Nephron progenitor cell (in vitro differentiated cells): ENCODE data around the gene TRAFD1.

Experiments used
- DNase-seq: peaks from one replicate; pipeline ENCODE4 v3.0.0; 2021
- H3K27ac Mint-ChIP-seq: 2 replicates; pipeline ENCODE4 v1.8.0; 2021; ENCODE audit warnings: mild to moderate bottlenecking, moderate library complexity, mixed read lengths
- H3K27me3 Mint-ChIP-seq: 2 replicates; pipeline ENCODE4 v1.8.0; 2021; ENCODE audit warnings: mild to moderate bottlenecking, low read depth, mixed read lengths; ENCODE audit not compliant: poor library complexity
- H3K36me3 Mint-ChIP-seq: 2 replicates; pipeline ENCODE4 v1.8.0; 2021; ENCODE audit warnings: low read depth, mixed read lengths
- H3K4me1 Mint-ChIP-seq: 2 replicates; pipeline ENCODE4 v1.8.0; 2021; ENCODE audit warnings: mixed read lengths
- H3K4me3 Mint-ChIP-seq: 2 replicates; pipeline ENCODE4 v1.8.0; 2021; ENCODE audit warnings: mild to moderate bottlenecking, moderate library complexity, mixed read lengths
- H3K9me3 Mint-ChIP-seq: 2 replicates; pipeline ENCODE4 v1.8.0; 2021; ENCODE audit warnings: mild to moderate bottlenecking, moderate library complexity, mixed read lengths
- TF ChIP-seq, protein P1 (sequence below): fragments of 200-600 bp; sonication (generic); IDR thresholded peaks from 2 replicates; pipeline ENCODE4 v1.5.0; 2021; ENCODE audit warnings: antibody characterized with exemption

The TRAFD1 gene

DNA sequence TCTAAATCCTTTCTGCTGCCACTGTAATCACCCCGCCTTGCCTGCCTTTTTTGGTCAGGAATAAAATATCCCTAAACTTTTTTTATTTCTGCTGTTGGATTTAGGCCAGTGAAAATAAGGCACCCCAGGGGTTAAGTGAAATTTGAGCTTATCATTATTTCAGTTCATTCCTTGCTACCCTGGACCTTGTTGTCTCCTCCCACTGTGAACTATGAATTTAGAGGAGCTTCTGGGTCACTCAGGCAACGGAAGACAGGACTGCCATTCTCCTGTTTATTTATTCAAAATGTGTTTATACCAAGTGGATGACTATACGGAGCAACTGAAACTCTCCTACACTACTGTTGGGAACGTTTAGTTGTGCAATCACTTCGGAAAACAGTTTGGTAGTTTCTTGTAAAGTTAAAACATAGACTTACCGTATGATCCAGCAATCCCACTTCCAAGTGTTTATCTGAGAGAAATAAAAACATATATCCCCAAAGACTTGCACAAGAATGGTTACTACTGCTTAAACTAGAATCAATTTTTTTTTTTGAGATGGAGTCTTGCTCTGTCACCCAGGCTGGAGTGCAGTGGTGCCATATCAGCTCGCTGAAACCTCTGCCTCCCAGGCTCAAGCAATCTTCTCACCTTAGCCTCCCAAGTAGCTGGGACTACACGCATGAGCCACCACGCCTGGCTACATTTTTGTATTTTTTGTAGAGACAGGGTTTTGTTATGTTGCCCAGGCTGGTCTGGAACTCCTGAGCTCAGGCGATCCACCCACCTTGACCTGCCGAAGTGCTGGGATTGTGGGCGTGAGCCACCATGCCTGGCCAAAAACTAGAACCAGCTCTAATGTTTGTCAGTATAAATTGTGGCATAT lies 2.3 kb upstream of the TRAFD1 start:
- Mint-ChIP-seq H3K4me3 (no peak overlapping the region), H3K27ac (no peak overlapping the region), H3K4me1 (peaks cover 35% of the 10 kb centered on the region), H3K36me3 (no peaks in the 10 kb centered on the region), H3K27me3 (peaks cover 14% of the 10 kb centered on the region), H3K9me3 (no peaks in the 10 kb centered on the region)
- no peak for DNase-seq
- TF ChIP-seq, protein P1, sequence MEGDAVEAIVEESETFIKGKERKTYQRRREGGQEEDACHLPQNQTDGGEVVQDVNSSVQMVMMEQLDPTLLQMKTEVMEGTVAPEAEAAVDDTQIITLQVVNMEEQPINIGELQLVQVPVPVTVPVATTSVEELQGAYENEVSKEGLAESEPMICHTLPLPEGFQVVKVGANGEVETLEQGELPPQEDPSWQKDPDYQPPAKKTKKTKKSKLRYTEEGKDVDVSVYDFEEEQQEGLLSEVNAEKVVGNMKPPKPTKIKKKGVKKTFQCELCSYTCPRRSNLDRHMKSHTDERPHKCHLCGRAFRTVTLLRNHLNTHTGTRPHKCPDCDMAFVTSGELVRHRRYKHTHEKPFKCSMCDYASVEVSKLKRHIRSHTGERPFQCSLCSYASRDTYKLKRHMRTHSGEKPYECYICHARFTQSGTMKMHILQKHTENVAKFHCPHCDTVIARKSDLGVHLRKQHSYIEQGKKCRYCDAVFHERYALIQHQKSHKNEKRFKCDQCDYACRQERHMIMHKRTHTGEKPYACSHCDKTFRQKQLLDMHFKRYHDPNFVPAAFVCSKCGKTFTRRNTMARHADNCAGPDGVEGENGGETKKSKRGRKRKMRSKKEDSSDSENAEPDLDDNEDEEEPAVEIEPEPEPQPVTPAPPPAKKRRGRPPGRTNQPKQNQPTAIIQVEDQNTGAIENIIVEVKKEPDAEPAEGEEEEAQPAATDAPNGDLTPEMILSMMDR = no peak

DNA sequence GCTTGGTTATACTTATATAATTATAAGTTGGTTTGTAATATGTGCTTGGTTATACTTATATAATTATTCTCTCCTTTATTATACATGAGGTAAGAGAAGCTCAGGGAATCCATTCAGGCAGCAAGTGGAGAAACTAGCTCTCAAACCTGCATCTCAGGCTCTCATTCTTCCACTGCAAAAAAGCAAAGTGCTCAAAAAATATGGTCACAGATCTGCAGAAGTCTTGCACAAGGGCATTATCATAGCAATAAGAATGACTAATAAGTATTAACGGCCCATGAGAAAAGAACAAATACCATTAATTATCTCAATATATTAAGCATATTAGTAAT lies 476 bp upstream of the TRAFD1 start:
- no peaks in the 10 kb centered on the region for H3K9me3 Mint-ChIP-seq
- peak overlapping the region; percentile 77 for H3K4me3 Mint-ChIP-seq
- H3K36me3 Mint-ChIP-seq = no peaks in the 10 kb centered on the region
- DNase-seq = no peak
- TF ChIP-seq, protein P1 = no peak
- peaks cover 35% of the 10 kb centered on the region for H3K4me1 Mint-ChIP-seq
- H3K27ac Mint-ChIP-seq = no peak overlapping the region
- H3K27me3 Mint-ChIP-seq = peaks cover 7% of the 10 kb centered on the region

DNA sequence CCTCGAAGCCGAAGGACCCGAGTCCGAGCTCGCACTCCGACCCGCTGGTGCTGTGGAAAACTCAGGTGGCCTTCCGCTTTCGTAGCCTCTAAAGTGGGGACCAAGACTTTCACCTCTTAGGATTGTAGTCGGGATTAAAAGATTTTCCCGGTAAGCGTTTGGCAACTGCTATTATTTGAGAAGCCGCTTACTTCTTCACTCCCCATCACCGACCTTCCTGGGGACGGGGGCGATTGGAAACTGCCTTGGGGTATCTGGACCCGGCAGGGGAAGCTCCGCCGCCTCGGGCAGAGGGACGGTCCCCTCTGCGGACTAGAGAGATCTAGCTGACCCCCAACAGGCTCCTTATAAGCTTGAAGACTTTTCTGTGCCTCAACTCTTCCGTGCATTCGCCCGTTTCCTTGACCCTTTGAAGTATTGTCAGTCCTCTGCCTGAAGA lies 659 bp downstream of the TRAFD1 start:
- no peaks in the 10 kb centered on the region for H3K36me3 Mint-ChIP-seq
- peaks cover 31% of the 10 kb centered on the region for H3K4me1 Mint-ChIP-seq
- DNase-seq = no peak
- H3K27ac Mint-ChIP-seq = no peak overlapping the region
- peak overlapping the region; percentile 77 for H3K4me3 Mint-ChIP-seq
- peaks cover 7% of the 10 kb centered on the region for H3K27me3 Mint-ChIP-seq
- no peaks in the 10 kb centered on the region for H3K9me3 Mint-ChIP-seq
- TF ChIP-seq, protein P1 = no peak

DNA sequence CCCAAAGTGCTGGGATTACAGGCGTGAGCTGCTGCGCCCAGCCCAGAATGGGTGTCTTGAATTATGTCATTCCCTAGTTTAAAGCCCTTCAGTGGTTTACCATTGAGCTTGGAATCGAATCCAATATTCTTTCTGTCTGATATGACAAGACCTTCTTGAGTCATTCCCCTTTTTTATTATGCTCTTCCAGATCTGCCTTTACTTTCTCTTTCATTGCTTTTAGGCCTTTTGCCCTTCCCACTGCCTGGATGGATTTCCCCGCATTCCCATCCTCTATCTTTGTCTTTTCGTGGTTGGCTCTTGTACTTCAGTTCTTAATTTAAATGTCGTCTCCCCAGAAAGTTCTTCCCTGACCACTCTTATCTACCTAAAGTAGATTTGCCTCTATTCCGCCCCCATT lies 1.6 kb downstream of the TRAFD1 start:
- no peak overlapping the region for H3K27ac Mint-ChIP-seq
- no peaks in the 10 kb centered on the region for H3K36me3 Mint-ChIP-seq
- H3K27me3 Mint-ChIP-seq = peaks cover 2% of the 10 kb centered on the region
- H3K4me3 Mint-ChIP-seq = peak overlapping the region; percentile 77
- DNase-seq = no peak
- H3K4me1 Mint-ChIP-seq = peaks cover 27% of the 10 kb centered on the region
- H3K9me3 Mint-ChIP-seq = no peaks in the 10 kb centered on the region
- TF ChIP-seq, protein P1 = no peak

DNA sequence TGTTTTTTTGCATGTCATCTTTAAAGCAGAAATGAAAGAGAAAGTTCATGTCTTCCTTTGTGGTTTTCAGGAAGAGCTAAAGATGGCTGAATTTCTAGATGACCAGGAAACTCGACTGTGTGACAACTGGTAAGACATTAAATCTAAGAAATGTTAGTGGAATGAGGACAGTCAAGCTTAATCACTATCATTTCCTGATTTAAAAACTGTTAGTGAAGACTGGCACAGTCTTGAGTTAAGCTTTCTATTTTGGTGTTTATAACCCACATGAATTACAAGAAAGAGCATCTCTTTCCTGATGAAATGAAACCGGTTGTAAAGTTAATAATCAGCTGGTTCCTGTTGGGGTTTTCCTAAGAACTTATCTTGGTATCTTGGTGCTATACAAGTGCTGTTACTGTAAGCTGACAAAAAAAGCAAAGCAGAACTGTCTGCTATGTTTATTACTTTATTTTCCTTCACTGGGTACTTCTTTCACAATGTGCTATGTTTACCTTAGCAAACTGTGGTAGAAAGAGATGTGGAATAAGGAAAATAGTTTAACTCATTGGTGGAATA lies 5.2 kb downstream of the TRAFD1 start:
- no peak for DNase-seq
- no peak overlapping the region for H3K27ac Mint-ChIP-seq
- no peaks in the 10 kb centered on the region for H3K9me3 Mint-ChIP-seq
- H3K36me3 Mint-ChIP-seq = peaks cover 6% of the 10 kb centered on the region
- TF ChIP-seq, protein P1 = no peak
- H3K4me1 Mint-ChIP-seq = peaks cover 13% of the 10 kb centered on the region
- H3K4me3 Mint-ChIP-seq = no peak overlapping the region
- H3K27me3 Mint-ChIP-seq = no peaks in the 10 kb centered on the region

DNA sequence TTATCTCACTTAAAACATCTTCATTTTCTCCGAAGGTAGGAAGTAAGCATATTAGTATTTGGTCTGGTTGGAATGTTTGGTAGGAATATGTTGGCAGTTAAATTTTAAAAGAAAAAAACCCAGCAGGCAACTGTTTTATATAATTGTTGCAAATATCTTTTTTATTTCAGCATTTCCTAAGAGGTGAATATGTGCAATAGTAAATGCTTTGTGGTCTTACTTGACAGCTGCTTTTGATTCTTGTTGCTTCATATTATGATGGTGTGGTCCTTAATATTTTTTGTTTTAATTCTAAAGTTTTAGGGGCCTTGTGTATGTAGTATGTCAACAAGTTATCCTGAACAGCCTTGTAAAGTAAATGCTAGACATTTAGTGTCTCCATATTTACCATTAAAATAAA lies 6.3 kb downstream of the TRAFD1 start:
- TF ChIP-seq, protein P1 = no peak
- peaks cover 9% of the 10 kb centered on the region for H3K36me3 Mint-ChIP-seq
- H3K27ac Mint-ChIP-seq = no peak overlapping the region
- H3K27me3 Mint-ChIP-seq = no peaks in the 10 kb centered on the region
- H3K4me1 Mint-ChIP-seq = peaks cover 7% of the 10 kb centered on the region
- H3K9me3 Mint-ChIP-seq = no peaks in the 10 kb centered on the region
- no peak for DNase-seq
- no peak overlapping the region for H3K4me3 Mint-ChIP-seq
